Measurements from ENCODE around the gene PUM2. TPM values are rescaled to one million over a fixed set of nuclear protein-coding genes. Genes with fewer than 3 reads are reported as not detected.

Gene PUM2
- total and polyA plus RNA-seq, 2 of the 13 experiments (the other 11 are each of a cell fraction or from before 2014, with no cell fraction given), result 69.6 to 69.8 TPM

GRCh38 chr2:20225294-20226151 is 125.1 kb downstream of the PUM2 start (continued):
- TF ChIP-seq, protein P1, sequence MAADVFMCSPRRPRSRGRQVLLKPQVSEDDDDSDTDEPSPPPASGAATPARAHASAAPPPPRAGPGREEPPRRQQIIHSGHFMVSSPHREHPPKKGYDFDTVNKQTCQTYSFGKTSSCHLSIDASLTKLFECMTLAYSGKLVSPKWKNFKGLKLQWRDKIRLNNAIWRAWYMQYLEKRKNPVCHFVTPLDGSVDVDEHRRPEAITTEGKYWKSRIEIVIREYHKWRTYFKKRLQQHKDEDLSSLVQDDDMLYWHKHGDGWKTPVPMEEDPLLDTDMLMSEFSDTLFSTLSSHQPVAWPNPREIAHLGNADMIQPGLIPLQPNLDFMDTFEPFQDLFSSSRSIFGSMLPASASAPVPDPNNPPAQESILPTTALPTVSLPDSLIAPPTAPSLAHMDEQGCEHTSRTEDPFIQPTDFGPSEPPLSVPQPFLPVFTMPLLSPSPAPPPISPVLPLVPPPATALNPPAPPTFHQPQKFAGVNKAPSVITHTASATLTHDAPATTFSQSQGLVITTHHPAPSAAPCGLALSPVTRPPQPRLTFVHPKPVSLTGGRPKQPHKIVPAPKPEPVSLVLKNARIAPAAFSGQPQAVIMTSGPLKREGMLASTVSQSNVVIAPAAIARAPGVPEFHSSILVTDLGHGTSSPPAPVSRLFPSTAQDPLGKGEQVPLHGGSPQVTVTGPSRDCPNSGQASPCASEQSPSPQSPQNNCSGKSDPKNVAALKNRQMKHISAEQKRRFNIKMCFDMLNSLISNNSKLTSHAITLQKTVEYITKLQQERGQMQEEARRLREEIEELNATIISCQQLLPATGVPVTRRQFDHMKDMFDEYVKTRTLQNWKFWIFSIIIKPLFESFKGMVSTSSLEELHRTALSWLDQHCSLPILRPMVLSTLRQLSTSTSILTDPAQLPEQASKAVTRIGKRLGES (CRISPR knock-in tag; IDR thresholded peaks at IDR 0.05; ENCODE audit: borderline replicate concordance), result no peak
- TF ChIP-seq ZNF354B (CRISPR knock-in tag; IDR thresholded peaks at IDR 0.05) (0 out of 2 replicates have a peak, but pooled peaks have one; percentile 66), ZSCAN5A (CRISPR knock-in tag; IDR thresholded peaks at IDR 0.05; ENCODE audit: borderline replicate concordance) (no peak), KLF9 (CRISPR knock-in tag; IDR thresholded peaks at IDR 0.05; ENCODE audit: low read depth) (no peak), NCOA1 (CRISPR knock-in tag; IDR thresholded peaks at IDR 0.05) (0 out of 2 replicates have a peak, but pooled peaks have one; percentile 48), BORCS8-MEF2B (CRISPR knock-in tag; IDR thresholded peaks at IDR 0.05) (peak; percentile 68; the same call in 1 of the 2 replicates), TBP (CRISPR knock-in tag; IDR thresholded peaks at IDR 0.05) (no peak), NPAS2 (CRISPR knock-in tag; IDR thresholded peaks at IDR 0.05; ENCODE audit: borderline replicate concordance) (no peak), ZNF674 (CRISPR knock-in tag; IDR thresholded peaks at IDR 0.05; ENCODE audit: low read depth) (peak; percentile 82; the same call in 1 of the 2 replicates), HNRNPK (IDR thresholded peaks at IDR 0.05; ENCODE audit: low read depth, low read length, poor library complexity, severe bottlenecking) (peak; percentile 89), MBNL3 (CRISPR knock-in tag; conservative IDR thresholded peaks at IDR 0.05) (no peak), ZNF143 (CRISPR knock-in tag; IDR thresholded peaks at IDR 0.05) (0 out of 2 replicates have a peak, but pooled peaks have one; percentile 15), ZNF503 (CRISPR knock-in tag; IDR thresholded peaks at IDR 0.05) (no peak; the same call in 1 of the 2 replicates), ZBTB10 (CRISPR knock-in tag; IDR thresholded peaks at IDR 0.05; ENCODE audit: borderline replicate concordance) (peak; percentile 93; the same call in 1 of the 2 replicates), TP53 (CRISPR knock-in tag; conservative IDR thresholded peaks at IDR 0.05) (peak; percentile 43; the same call in 1 of the 2 replicates)
